Keratinocyte (primary cell): Measurements from ENCODE around the gene ATL1. TPM values are rescaled to one million over a fixed set of nuclear protein-coding genes. Genes with fewer than 3 reads are reported as not detected.
A peak's percentile ranks its signal among the peaks of the same experiment; 100 is the strongest.

Experiments
- DNase-seq: peaks from one replicate; pipeline ENCODE4 v3.0.0-alpha.2; 2011; ENCODE audit warnings: low read depth, missing footprints, low spot score
- FAIRE-seq: peaks from 2 replicates; lab custom pipeline; 2011; peaks lifted over from hg19 to GRCh38; lab: Jason Lieb, UNC
- H2AFZ ChIP-seq: 2 replicates; pipeline ENCODE4 v1.6.0; 2012; ENCODE audit warnings: low read length, control low read depth, inconsistent platforms; ENCODE audit not compliant: control insufficient read depth
- H3K27ac ChIP-seq: 2 replicates; pipeline ENCODE4 v1.5.1; 2011; ENCODE audit warnings: low read length; ENCODE audit not compliant: control insufficient read depth, insufficient read depth
- H3K27me3 ChIP-seq: 3 replicates; pipeline ENCODE4 v1.6.0; 2011; ENCODE audit warnings: low read length; ENCODE audit not compliant: control insufficient read depth, insufficient read depth; ENCODE audit errors: extremely low read depth
- H3K36me3 ChIP-seq, 2 experiments: 2 replicates in 1 of 2; 3 replicates in 1 of 2; pipeline ENCODE4 v1.5.1; 2011; ENCODE audit warnings: low read length in 2 of 2, mild to moderate bottlenecking in 1 of 2; ENCODE audit not compliant: control insufficient read depth in 2 of 2, insufficient read depth in 2 of 2; ENCODE audit errors: extremely low read depth in 1 of 2
- H3K4me1 ChIP-seq: 3 replicates; pipeline ENCODE4 v1.5.1; 2011; ENCODE audit warnings: low read length; ENCODE audit not compliant: control insufficient read depth, insufficient read depth; ENCODE audit errors: extremely low read depth
- H3K4me2 ChIP-seq: 3 replicates; pipeline ENCODE4 v1.6.0; 2011; ENCODE audit warnings: low read depth, low read length; ENCODE audit not compliant: control insufficient read depth, insufficient read depth; ENCODE audit errors: extremely low read depth
- H3K4me3 ChIP-seq, 3 experiments: fragments of 200-600 bp in 1 of 3; sonication (generic) in 1 of 3; 2 replicates in 2 of 3; 3 replicates in 1 of 3; pipeline ENCODE4 v1.5.1; 2011 to 2016; ENCODE audit warnings: low read length in 3 of 3, mild to moderate bottlenecking in 3 of 3, control low read depth in 2 of 3, inconsistent platforms in 1 of 3, low read depth in 1 of 3, mixed read lengths in 1 of 3, mixed run types in 1 of 3, moderate library complexity in 1 of 3; ENCODE audit not compliant: control insufficient read depth in 2 of 3, insufficient read depth in 2 of 3; ENCODE audit errors: extremely low read depth in 1 of 3
- H3K79me2 ChIP-seq: 2 replicates; pipeline ENCODE4 v1.6.0; 2012; ENCODE audit warnings: low read length; ENCODE audit not compliant: control insufficient read depth, insufficient read depth
- H3K9ac ChIP-seq: 3 replicates; pipeline ENCODE4 v1.6.0; 2011; ENCODE audit warnings: low read length; ENCODE audit not compliant: control insufficient read depth, insufficient read depth; ENCODE audit errors: extremely low read depth
- H3K9me1 ChIP-seq: 3 replicates; pipeline ENCODE4 v1.6.0; 2011; ENCODE audit warnings: low read length; ENCODE audit not compliant: control insufficient read depth, insufficient read depth; ENCODE audit errors: extremely low read depth
- H3K9me3 ChIP-seq: 2 replicates; pipeline ENCODE4 v1.5.1; 2012; ENCODE audit warnings: low read depth, low read length; ENCODE audit not compliant: control insufficient read depth
- H4K20me1 ChIP-seq: 3 replicates; pipeline ENCODE4 v1.6.0; 2011; ENCODE audit warnings: low read length; ENCODE audit not compliant: control insufficient read depth, insufficient read depth; ENCODE audit errors: extremely low read depth
- CTCF ChIP-seq, 3 experiments: IDR thresholded peaks in 1 of 3; conservative IDR thresholded peaks in 1 of 3; optimal IDR thresholded peaks in 1 of 3; 2 replicates in 2 of 3; 3 replicates in 1 of 3; pipeline versions ENCODE3 to v1.5.1; 2011; ENCODE audit warnings: low read length in 3 of 3, mild to moderate bottlenecking in 3 of 3, moderate library complexity in 2 of 3, control low read depth in 1 of 3, inconsistent platforms in 1 of 3; ENCODE audit not compliant: insufficient read depth in 2 of 3; ENCODE audit errors: extremely low read depth in 1 of 3
- EZH2 ChIP-seq: IDR thresholded peaks from one replicate; pipeline ENCODE4 v1.6.1; 2012; ENCODE audit warnings: inconsistent platforms, mild to moderate bottlenecking, low read length, moderate library complexity
- dilution Hi-C: fragments of 300-500 bp; cut with MboI; formaldehyde crosslinking; loops from one replicate; pipeline ENCODE4 v1.7.0; 2020; ENCODE audit warnings: low sequenced_read_pairs; ENCODE audit not compliant: extremely low pct_ligation_motif_present
- polyA plus RNA-seq, 5 experiments: library from polyadenylated mRNA; depleted of rRNA in 3 of 5; stranded (reverse) in 3 of 5; stranded (forward) in 1 of 5; unstranded in 1 of 5; fragments of >200 nt; gene quantifications; 1 replicate in 1 of 5; 2 replicates in 3 of 5; 3 replicates in 1 of 5; pipeline versions ENCODE4 v1.2.1 to v1.2.3, GENCODE V29; 2011 to 2012; ENCODE audit warnings: missing spikeins in 2 of 5, low read depth in 1 of 5, low replicate concordance in 1 of 5

The ATL1 gene
- polyA plus RNA-seq, 1 donor (not counting 4 experiments of a cell fraction or from before 2014, with no cell fraction given), result 3.6 TPM

GRCh38 chr14:50657753-50658152, 97.8 kb downstream of the ATL1 start:
- Histone ChIP-seq H2AFZ (no peak overlapping the region), H3K9me3 (no peaks in the 10 kb centered on the region), H3K27ac (no peak overlapping the region), H3K9me1 (no peaks in the 10 kb centered on the region), H3K9ac (no peak overlapping the region), H3K27me3 (no peaks in the 10 kb centered on the region), H4K20me1 (no peaks in the 10 kb centered on the region), H3K4me3 (peak overlapping the region in 1 of 3 experiments; percentile 22), H3K4me1 (peaks cover 20% of the 10 kb centered on the region), H3K36me3 (peaks cover 1 to 5% of the 10 kb centered on the region in 2 experiments), H3K4me2 (peak overlapping the region; percentile 54), H3K79me2 (peaks cover 95% of the 10 kb centered on the region)
- dilution Hi-C loops, result no loop called here
- DNase-seq (no peak), FAIRE-seq (no peak)
- TF ChIP-seq CTCF (optimal IDR thresholded peaks at IDR 0.05 in 1 of 3, IDR thresholded peaks at IDR 0.05 in 1 of 3, conservative IDR thresholded peaks at IDR 0.05 in 1 of 3; ENCODE audit: extremely low read depth in 1 of 3, insufficient read depth in 2 of 3, low read length in 3 of 3) (no peak), EZH2 (no peak)

- Histone ChIP-seq H3K4me3 (peak overlapping the region in 1 of 3 experiments; percentile 22), H4K20me1 (no peaks in the 10 kb centered on the region), H3K9ac (no peak overlapping the region), H3K79me2 (peaks cover 95% of the 10 kb centered on the region), H3K9me1 (no peaks in the 10 kb centered on the region), H3K27ac (no peak overlapping the region), H3K9me3 (no peaks in the 10 kb centered on the region), H3K27me3 (no peaks in the 10 kb centered on the region), H3K36me3 (peaks cover 1 to 5% of the 10 kb centered on the region in 2 experiments), H3K4me1 (peaks cover 20% of the 10 kb centered on the region), H3K4me2 (peak overlapping the region; percentile 54), H2AFZ (no peak overlapping the region)
- dilution Hi-C loops, result no loop called here
- DNase-seq, result no peak
- no peak for FAIRE-seq
- no peak for TF ChIP-seq EZH2
- no peak for TF ChIP-seq CTCF (optimal IDR thresholded peaks at IDR 0.05 in 1 of 3, IDR thresholded peaks at IDR 0.05 in 1 of 3, conservative IDR thresholded peaks at IDR 0.05 in 1 of 3; ENCODE audit: extremely low read depth in 1 of 3, insufficient read depth in 2 of 3, low read length in 3 of 3)
Measured at GRCh38 chr14:50658203-50658602, 98.3 kb downstream of the ATL1 start.
